HEK293T (cell line): ENCODE measurements around the gene ADAR.

Experiments
- CTBP1 ChIP-seq: fragments of 450-650 bp; IDR thresholded peaks from 2 replicates; pipeline ENCODE4 v1.6.1; 2016; ENCODE audit warnings: borderline replicate concordance
- FOXA1 ChIP-seq: fragments of 450-650 bp; IDR thresholded peaks from 2 replicates; pipeline ENCODE4 v1.6.1; 2016; ENCODE audit warnings: mild to moderate bottlenecking
- FOXM1 ChIP-seq: fragments of 450-650 bp; IDR thresholded peaks from 2 replicates; pipeline ENCODE4 v1.6.1; 2017; ENCODE audit warnings: mild to moderate bottlenecking, borderline replicate concordance
- NFRKB ChIP-seq: fragments of 450-650 bp; IDR thresholded peaks from 2 replicates; pipeline ENCODE4 v1.6.1; 2016; ENCODE audit warnings: mild to moderate bottlenecking, moderate library complexity
- PKNOX1 ChIP-seq: fragments of 450-650 bp; IDR thresholded peaks from 2 replicates; pipeline ENCODE4 v1.6.1; 2016
- SP1 ChIP-seq: fragments of 450-650 bp; IDR thresholded peaks from 2 replicates; pipeline ENCODE4 v1.6.1; 2017
- SUZ12 ChIP-seq: fragments of 450-650 bp; IDR thresholded peaks from 2 replicates; pipeline ENCODE4 v1.6.1; 2016; ENCODE audit warnings: mild to moderate bottlenecking
- TARDBP ChIP-seq: fragments of 450-650 bp; IDR thresholded peaks from 2 replicates; pipeline ENCODE4 v1.6.1; 2016

GRCh38 chr1:154572468-154573167, 35.4 kb downstream of the ADAR start:
- TF ChIP-seq SP1 (no peak), TARDBP (no peak), PKNOX1 (no peak), FOXM1 (no peak), NFRKB (no peak), CTBP1 (no peak), SUZ12 (no peak), FOXA1 (no peak)
